ENCODE results near the gene CYP24A1.

DNA sequence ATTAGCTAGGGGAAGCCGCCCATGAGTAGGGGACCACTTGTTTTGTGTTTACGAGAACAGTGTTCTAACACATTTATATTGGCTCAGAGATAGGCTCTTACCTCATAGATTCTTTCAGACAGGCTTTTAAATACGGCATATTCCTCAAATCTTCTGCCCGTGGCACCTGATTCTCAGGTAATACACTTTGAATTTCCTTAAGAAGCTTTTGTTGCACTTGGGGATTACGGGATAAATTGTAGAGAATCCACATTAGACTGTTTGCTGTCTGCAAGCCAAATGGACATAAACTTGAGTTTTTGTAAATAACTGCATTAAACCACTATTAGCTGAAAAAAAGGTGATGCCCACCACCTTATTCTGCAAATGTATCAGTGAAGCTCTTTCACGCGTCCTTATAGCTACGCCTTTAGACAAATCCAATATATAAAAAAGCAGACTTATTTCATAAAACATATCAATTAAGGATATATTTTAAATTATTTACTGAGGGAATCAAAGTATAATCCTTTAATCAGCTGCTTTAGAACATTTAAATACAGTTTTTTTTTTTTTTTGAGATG lies 14.8 kb downstream of the CYP24A1 start:
- TF ChIP-seq, protein P1, sequence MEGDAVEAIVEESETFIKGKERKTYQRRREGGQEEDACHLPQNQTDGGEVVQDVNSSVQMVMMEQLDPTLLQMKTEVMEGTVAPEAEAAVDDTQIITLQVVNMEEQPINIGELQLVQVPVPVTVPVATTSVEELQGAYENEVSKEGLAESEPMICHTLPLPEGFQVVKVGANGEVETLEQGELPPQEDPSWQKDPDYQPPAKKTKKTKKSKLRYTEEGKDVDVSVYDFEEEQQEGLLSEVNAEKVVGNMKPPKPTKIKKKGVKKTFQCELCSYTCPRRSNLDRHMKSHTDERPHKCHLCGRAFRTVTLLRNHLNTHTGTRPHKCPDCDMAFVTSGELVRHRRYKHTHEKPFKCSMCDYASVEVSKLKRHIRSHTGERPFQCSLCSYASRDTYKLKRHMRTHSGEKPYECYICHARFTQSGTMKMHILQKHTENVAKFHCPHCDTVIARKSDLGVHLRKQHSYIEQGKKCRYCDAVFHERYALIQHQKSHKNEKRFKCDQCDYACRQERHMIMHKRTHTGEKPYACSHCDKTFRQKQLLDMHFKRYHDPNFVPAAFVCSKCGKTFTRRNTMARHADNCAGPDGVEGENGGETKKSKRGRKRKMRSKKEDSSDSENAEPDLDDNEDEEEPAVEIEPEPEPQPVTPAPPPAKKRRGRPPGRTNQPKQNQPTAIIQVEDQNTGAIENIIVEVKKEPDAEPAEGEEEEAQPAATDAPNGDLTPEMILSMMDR (IDR thresholded peaks at IDR 0.05; ENCODE audit: low read depth, low read length, poor library complexity, severe bottlenecking) = no peak
- no peak for TF ChIP-seq EZH2phosphoT487 (IDR thresholded peaks at IDR 0.05; ENCODE audit: borderline replicate concordance, low read length)
